Colonic mucosa (tissue), 4 donors: ENCODE data around the gene ANKRD13C. TPM values are rescaled to one million over a fixed set of nuclear protein-coding genes. Genes with fewer than 3 reads are reported as not detected.

Experiments
- DNase-seq: peaks from one replicate; pipeline ENCODE4 v3.0.0-alpha.2; 2020
- H3K27ac ChIP-seq: fragments of 200-600 bp; one replicate; pipeline ENCODE4 v1.8.0; 2021
- H3K27me3 ChIP-seq: fragments of 200-600 bp; one replicate; pipeline ENCODE4 v1.8.0; 2021
- H3K36me3 ChIP-seq: fragments of 200-600 bp; one replicate; pipeline ENCODE4 v1.8.0; 2021
- H3K4me1 ChIP-seq: fragments of 200-600 bp; one replicate; pipeline ENCODE4 v1.8.0; 2021; ENCODE audit warnings: mild to moderate bottlenecking
- H3K4me3 ChIP-seq: fragments of 200-600 bp; one replicate; pipeline ENCODE4 v1.8.0; 2021
- H3K9ac ChIP-seq, 2 donors: one replicate each; pipeline ENCODE4 v1.7.0; 2013; ENCODE audit warnings: control low read depth in 2 of 2, low read depth in 2 of 2, low read length in 2 of 2
- H3K9me3 ChIP-seq: fragments of 200-600 bp; one replicate; pipeline ENCODE4 v1.8.0; 2021
- intact Hi-C: fragments of 100-400 bp; cut with DNase I; formaldehyde crosslinking; loops from one replicate; pipeline ENCODE4 v1.14.1; 2022
- total RNA-seq, 2 donors: library from RNA; stranded (reverse); fragmentation: NEBNext Ultra II Directional in 1 of 2; extraction: Animal tissue kit (Norgen Biotek cat#: 25700) in 1 of 2; gene quantifications; one replicate each; pipeline ENCODE4 v1.2.1, GENCODE V29; 2021
- TF ChIP-seq, protein P1 (sequence below): fragments of 200-600 bp; IDR thresholded peaks from one replicate; pipeline ENCODE4 v1.8.0; 2022; ENCODE audit warnings: antibody characterized with exemption, mild to moderate bottlenecking
- donor health status: healthy.
- donor health status: DM: no; HTN: no; CAD: no.
- donor health status: DM: no; HTN: no; CAD: no.

ANKRD13C gene
- total RNA-seq, 2 donors from 2014 or later, result 22.0 to 23.8 TPM

DNA sequence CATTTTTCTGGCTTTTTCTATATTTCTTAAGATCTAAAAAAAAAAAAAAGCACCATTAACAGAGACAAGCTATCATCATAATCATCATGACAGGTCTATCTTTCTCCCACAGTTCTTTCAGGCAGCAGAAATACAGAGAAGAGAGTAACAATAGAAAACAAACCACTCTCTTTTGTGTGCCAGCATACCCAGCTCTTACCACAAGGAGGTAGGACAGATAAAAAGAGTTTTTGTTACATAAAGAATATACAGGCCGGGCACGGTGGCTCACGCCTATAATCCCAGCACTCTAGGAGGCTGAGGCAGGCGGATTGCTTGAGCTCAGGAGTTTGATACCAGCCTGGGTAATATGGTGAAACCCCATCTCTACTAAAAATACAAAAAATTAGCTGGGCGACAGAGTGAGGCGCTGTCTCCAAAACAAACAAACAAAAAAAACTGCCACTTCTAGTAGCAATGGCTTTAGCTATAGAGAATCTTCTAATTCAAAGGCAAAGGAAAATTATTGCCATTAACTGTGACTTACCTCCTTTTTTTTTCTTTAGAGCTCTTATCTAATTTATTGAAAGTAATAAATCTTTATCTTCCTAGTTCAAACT lies 39.7 kb downstream of the ANKRD13C start:
- TF ChIP-seq, protein P1, sequence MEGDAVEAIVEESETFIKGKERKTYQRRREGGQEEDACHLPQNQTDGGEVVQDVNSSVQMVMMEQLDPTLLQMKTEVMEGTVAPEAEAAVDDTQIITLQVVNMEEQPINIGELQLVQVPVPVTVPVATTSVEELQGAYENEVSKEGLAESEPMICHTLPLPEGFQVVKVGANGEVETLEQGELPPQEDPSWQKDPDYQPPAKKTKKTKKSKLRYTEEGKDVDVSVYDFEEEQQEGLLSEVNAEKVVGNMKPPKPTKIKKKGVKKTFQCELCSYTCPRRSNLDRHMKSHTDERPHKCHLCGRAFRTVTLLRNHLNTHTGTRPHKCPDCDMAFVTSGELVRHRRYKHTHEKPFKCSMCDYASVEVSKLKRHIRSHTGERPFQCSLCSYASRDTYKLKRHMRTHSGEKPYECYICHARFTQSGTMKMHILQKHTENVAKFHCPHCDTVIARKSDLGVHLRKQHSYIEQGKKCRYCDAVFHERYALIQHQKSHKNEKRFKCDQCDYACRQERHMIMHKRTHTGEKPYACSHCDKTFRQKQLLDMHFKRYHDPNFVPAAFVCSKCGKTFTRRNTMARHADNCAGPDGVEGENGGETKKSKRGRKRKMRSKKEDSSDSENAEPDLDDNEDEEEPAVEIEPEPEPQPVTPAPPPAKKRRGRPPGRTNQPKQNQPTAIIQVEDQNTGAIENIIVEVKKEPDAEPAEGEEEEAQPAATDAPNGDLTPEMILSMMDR, result no peak
- no peak overlapping the region for H3K27ac ChIP-seq

DNA sequence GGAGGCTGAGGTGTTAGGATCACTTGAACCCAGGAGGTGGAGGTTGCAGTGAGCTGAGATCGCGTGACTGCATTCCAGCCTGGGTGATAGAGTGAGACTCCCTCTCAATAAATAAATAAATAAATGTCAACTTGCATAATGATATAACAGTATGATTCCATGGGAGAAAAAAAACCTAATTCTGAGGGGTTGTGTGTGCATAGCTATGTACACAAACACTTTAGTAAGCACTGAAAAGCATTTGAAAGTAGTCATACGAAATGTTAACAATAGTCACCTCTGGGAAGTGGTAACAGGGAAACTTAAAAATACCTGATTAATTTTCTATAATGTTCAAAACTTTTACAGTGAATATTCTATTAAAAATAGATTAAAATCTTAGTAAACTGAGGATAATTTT lies 43.2 kb downstream of the ANKRD13C start:
- H3K27me3 ChIP-seq, result no peaks in the 10 kb centered on the region
- H3K9me3 ChIP-seq, result no peaks in the 10 kb centered on the region
- TF ChIP-seq, protein P1, result no peak
- no peaks in the 10 kb centered on the region for H3K4me1 ChIP-seq
- no peak overlapping the region for H3K9ac ChIP-seq
- H3K36me3 ChIP-seq, result no peaks in the 10 kb centered on the region
- intact Hi-C loops, result no loop called here
- no peak overlapping the region for H3K27ac ChIP-seq
- H3K4me3 ChIP-seq, result no peak overlapping the region
- DNase-seq, result no peak

More for the DNA sequence above, 39.7 kb downstream of the ANKRD13C start:
- Histone ChIP-seq H3K9ac (no peak overlapping the region), H3K4me1 (no peaks in the 10 kb centered on the region), H3K4me3 (no peak overlapping the region), H3K9me3 (no peaks in the 10 kb centered on the region), H3K27me3 (no peaks in the 10 kb centered on the region), H3K36me3 (no peaks in the 10 kb centered on the region)
- intact Hi-C loops, result no loop called here
- no peak for DNase-seq

DNA sequence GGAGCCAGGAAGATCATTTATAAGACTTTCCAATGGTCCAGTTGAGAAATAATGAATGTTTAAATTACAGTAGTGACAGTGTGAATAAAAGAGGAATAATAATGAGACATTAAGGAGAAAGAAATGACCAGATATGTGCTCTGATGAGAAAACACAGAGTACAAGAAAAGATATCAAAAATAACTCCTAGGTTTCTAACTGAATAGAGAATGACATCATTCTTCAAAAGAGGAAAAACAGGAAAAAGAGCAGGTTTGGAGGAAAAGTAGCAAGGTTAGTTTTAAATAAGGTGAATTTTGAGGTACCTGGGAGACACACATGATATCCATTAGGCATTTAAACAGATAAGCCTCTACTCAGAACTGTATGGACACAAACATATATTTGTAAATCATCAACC lies 55.0 kb downstream of the ANKRD13C start:
- Histone ChIP-seq H3K4me1 (no peaks in the 10 kb centered on the region), H3K4me3 (no peak overlapping the region), H3K36me3 (peaks cover 14% of the 10 kb centered on the region), H3K9ac (no peak overlapping the region), H3K27me3 (no peaks in the 10 kb centered on the region), H3K9me3 (no peaks in the 10 kb centered on the region), H3K27ac (no peak overlapping the region)
- intact Hi-C loops, result no loop called here
- TF ChIP-seq, protein P1, result no peak
- no peak for DNase-seq

DNA sequence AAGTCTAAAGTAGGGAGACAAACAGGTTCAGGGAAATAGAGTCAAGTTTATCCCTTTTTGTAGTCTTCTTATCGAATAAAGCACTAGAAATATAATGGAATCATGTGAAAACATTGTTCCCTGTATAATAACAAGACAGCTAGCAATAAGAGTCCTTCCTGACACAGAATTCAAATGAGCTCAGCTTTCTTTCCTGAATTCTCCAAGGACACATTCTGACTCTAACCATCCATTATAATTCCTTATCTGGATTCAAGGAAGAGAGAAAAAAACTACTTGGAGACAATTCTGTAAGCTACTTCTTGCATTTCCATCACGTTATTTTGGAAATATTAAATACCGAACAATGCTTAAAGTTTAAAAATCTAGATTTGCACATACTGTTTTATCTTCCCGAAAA lies 58.8 kb downstream of the ANKRD13C start:
- intact Hi-C loops, result no loop called here
- H3K36me3 ChIP-seq, result peaks cover 14% of the 10 kb centered on the region
- TF ChIP-seq, protein P1, result no peak
- no peak overlapping the region for H3K27ac ChIP-seq
- DNase-seq, result no peak
- no peaks in the 10 kb centered on the region for H3K4me1 ChIP-seq
- no peak overlapping the region for H3K9ac ChIP-seq
- no peaks in the 10 kb centered on the region for H3K9me3 ChIP-seq
- H3K27me3 ChIP-seq, result no peaks in the 10 kb centered on the region
- no peak overlapping the region for H3K4me3 ChIP-seq

DNA sequence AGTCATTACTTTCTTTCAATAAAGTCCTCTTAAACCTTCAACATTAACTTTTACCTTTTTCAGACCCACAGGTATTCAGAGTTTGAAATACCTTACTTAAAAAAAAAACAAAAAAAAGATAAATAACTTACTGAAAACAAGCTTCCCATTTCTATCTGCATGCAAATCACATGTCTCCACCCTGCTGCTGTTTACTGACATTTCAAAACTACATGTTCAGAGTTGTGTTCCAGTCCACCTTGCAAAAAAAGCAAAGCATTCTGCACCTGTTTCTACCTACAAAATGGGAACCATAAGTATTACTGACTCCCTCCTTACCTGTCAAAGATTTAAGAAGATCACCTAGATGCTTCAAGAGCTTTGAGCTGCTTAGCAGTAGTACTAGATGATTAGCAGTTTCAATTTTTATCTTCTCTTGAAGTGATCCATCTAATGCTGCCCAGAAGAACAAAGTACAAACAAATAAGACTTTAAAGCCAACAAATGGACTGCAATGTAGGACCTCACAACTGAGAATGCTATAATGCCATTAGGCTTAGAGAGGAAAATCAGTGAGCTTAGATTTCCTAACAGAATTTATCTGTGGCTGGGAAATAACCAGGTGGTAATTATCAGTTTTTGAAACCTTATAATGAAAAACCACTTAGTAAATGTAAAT lies 61.2 kb downstream of the ANKRD13C start:
- no peak overlapping the region for H3K9ac ChIP-seq
- H3K4me3 ChIP-seq, result no peak overlapping the region
- peaks cover 8% of the 10 kb centered on the region for H3K36me3 ChIP-seq
- H3K27me3 ChIP-seq, result no peaks in the 10 kb centered on the region
- H3K4me1 ChIP-seq, result no peaks in the 10 kb centered on the region
- no peak for DNase-seq
- no peak overlapping the region for H3K27ac ChIP-seq
- H3K9me3 ChIP-seq, result no peaks in the 10 kb centered on the region
- intact Hi-C loops, result no loop called here
- TF ChIP-seq, protein P1, result no peak
